Measurements from ENCODE around the gene LRMDA.

Gene LRMDA

DNA sequence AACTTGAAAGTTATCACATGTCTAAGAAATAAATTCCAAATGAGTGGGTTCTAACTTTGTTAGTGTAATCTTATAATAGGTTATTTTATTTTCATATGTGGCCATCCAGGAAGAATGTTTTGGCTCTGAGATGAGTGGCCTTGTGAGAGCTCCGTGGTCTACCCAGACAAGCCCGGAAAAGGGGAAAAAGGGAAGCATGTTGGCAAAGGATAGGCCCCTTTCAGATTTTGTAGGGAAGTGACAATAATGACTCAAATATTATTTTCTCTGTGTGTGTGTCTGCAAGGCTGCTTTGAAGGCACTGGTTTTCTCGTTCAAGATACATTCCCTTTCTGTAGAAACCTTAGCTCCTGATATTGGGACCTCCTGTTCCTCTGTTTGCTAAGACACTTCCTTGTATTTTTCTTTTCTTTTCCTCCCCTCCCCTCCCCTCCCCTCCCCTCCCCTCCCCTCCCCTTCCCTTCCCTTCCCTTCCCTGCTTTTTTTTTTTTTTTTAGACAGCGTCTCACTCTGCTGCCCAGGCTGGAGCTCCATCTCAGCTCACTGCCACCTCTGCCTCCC lies 240.8 kb downstream of the LRMDA start:
- no peak overlapping the region for H3K4me2 ChIP-seq (ENCODE audit: low read depth, low read length, poor library complexity, severe bottlenecking)
- no peaks in the 10 kb centered on the region for H4K20me1 ChIP-seq (ENCODE audit: insufficient read depth, low read length, poor library complexity, severe bottlenecking)
- H3K36me3 ChIP-seq (ENCODE audit: insufficient read depth, low read length), result no peaks in the 10 kb centered on the region
- no peak overlapping the region for H2AFZ ChIP-seq (ENCODE audit: low read length)
- H3K9me3 ChIP-seq (ENCODE audit: insufficient read depth, low read depth, low read length), result no peaks in the 10 kb centered on the region
- H3K4me1 ChIP-seq (ENCODE audit: insufficient read depth, low read length, poor library complexity, severe bottlenecking), result no peaks in the 10 kb centered on the region
- H3K79me2 ChIP-seq (ENCODE audit: insufficient read depth, low read length), result no peaks in the 10 kb centered on the region
- H3K4me3 ChIP-seq (ENCODE audit: low read length, poor library complexity, severe bottlenecking), result no peak overlapping the region
- TF ChIP-seq, protein P1, sequence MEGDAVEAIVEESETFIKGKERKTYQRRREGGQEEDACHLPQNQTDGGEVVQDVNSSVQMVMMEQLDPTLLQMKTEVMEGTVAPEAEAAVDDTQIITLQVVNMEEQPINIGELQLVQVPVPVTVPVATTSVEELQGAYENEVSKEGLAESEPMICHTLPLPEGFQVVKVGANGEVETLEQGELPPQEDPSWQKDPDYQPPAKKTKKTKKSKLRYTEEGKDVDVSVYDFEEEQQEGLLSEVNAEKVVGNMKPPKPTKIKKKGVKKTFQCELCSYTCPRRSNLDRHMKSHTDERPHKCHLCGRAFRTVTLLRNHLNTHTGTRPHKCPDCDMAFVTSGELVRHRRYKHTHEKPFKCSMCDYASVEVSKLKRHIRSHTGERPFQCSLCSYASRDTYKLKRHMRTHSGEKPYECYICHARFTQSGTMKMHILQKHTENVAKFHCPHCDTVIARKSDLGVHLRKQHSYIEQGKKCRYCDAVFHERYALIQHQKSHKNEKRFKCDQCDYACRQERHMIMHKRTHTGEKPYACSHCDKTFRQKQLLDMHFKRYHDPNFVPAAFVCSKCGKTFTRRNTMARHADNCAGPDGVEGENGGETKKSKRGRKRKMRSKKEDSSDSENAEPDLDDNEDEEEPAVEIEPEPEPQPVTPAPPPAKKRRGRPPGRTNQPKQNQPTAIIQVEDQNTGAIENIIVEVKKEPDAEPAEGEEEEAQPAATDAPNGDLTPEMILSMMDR (conservative IDR thresholded peaks at IDR 0.05; ENCODE audit: low read length), result no peak
- TF ChIP-seq EZH2phosphoT487 (IDR thresholded peaks at IDR 0.05; ENCODE audit: borderline replicate concordance), result no peak
- no peaks in the 10 kb centered on the region for H3K27me3 ChIP-seq (ENCODE audit: insufficient read depth, low read length, poor library complexity, severe bottlenecking)
- no peaks in the 10 kb centered on the region for H3K9me2 ChIP-seq (replicated peaks; ENCODE audit: low read depth, low read length)
- H3K9ac ChIP-seq (ENCODE audit: low read depth, low read length, poor library complexity, severe bottlenecking), result no peak overlapping the region
- no peaks in the 10 kb centered on the region for H3F3A ChIP-seq (ENCODE audit: low read depth)

DNA sequence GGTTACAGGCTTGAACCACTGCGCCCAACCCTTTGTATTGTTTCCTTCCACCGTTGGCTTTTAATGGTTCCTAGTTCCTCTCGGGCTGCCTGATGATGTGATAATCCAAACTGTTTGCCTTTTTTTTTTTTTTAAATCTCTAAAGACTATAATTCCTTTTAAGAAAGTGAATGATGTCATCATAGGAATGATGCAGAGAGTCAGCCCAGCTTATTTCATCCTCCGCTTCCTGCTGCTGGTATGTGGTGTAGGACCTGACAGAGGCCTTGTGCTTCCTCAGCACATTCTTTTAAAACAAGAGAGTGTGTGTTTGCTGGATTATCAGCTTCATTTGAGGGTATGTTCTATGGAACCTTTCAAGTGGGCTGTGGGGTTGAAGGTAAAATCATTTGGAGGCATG lies 241.4 kb downstream of the LRMDA start:
- Histone ChIP-seq H2AFZ (ENCODE audit: low read length) (no peak overlapping the region), H3K9me3 (ENCODE audit: insufficient read depth, low read depth, low read length) (no peaks in the 10 kb centered on the region), H3K4me1 (ENCODE audit: insufficient read depth, low read length, poor library complexity, severe bottlenecking) (no peaks in the 10 kb centered on the region), H4K20me1 (ENCODE audit: insufficient read depth, low read length, poor library complexity, severe bottlenecking) (no peaks in the 10 kb centered on the region), H3F3A (ENCODE audit: low read depth) (no peaks in the 10 kb centered on the region), H3K79me2 (ENCODE audit: insufficient read depth, low read length) (no peaks in the 10 kb centered on the region), H3K9ac (ENCODE audit: low read depth, low read length, poor library complexity, severe bottlenecking) (no peak overlapping the region), H3K36me3 (ENCODE audit: insufficient read depth, low read length) (no peaks in the 10 kb centered on the region), H3K27me3 (ENCODE audit: insufficient read depth, low read length, poor library complexity, severe bottlenecking) (no peaks in the 10 kb centered on the region), H3K4me2 (ENCODE audit: low read depth, low read length, poor library complexity, severe bottlenecking) (no peak overlapping the region), H3K9me2 (replicated peaks; ENCODE audit: low read depth, low read length) (no peaks in the 10 kb centered on the region), H3K4me3 (ENCODE audit: low read length, poor library complexity, severe bottlenecking) (no peak overlapping the region)
- no peak for TF ChIP-seq EZH2phosphoT487 (IDR thresholded peaks at IDR 0.05; ENCODE audit: borderline replicate concordance)
- TF ChIP-seq, protein P1 (conservative IDR thresholded peaks at IDR 0.05; ENCODE audit: low read length), result no peak

- H3K79me2 ChIP-seq (ENCODE audit: insufficient read depth, low read length), result no peaks in the 10 kb centered on the region
Measured at GRCh38 chr10:75677541-75677940, 246.1 kb downstream of the LRMDA start.

More at GRCh38 chr10:75677541-75677940, 246.1 kb downstream of the LRMDA start:
- H3F3A ChIP-seq (ENCODE audit: low read depth), result no peaks in the 10 kb centered on the region
- no peaks in the 10 kb centered on the region for H3K27me3 ChIP-seq (ENCODE audit: insufficient read depth, low read length, poor library complexity, severe bottlenecking)
- no peaks in the 10 kb centered on the region for H3K9me3 ChIP-seq (ENCODE audit: insufficient read depth, low read depth, low read length)
- H2AFZ ChIP-seq (ENCODE audit: low read length), result no peak overlapping the region
- no peaks in the 10 kb centered on the region for H3K4me1 ChIP-seq (ENCODE audit: insufficient read depth, low read length, poor library complexity, severe bottlenecking)
- H4K20me1 ChIP-seq (ENCODE audit: insufficient read depth, low read length, poor library complexity, severe bottlenecking), result no peaks in the 10 kb centered on the region
- no peak overlapping the region for H3K4me2 ChIP-seq (ENCODE audit: low read depth, low read length, poor library complexity, severe bottlenecking)
- H3K9me2 ChIP-seq (replicated peaks; ENCODE audit: low read depth, low read length), result no peaks in the 10 kb centered on the region
- no peak overlapping the region for H3K4me3 ChIP-seq (ENCODE audit: low read length, poor library complexity, severe bottlenecking)
- no peaks in the 10 kb centered on the region for H3K36me3 ChIP-seq (ENCODE audit: insufficient read depth, low read length)
- TF ChIP-seq, protein P1 (conservative IDR thresholded peaks at IDR 0.05; ENCODE audit: low read length), result no peak
- no peak for TF ChIP-seq EZH2phosphoT487 (IDR thresholded peaks at IDR 0.05; ENCODE audit: borderline replicate concordance)
- H3K9ac ChIP-seq (ENCODE audit: low read depth, low read length, poor library complexity, severe bottlenecking), result no peak overlapping the region

Measured in Loucy (cell line).